ENCODE data around the gene UBR4.

UBR4 gene

DNA sequence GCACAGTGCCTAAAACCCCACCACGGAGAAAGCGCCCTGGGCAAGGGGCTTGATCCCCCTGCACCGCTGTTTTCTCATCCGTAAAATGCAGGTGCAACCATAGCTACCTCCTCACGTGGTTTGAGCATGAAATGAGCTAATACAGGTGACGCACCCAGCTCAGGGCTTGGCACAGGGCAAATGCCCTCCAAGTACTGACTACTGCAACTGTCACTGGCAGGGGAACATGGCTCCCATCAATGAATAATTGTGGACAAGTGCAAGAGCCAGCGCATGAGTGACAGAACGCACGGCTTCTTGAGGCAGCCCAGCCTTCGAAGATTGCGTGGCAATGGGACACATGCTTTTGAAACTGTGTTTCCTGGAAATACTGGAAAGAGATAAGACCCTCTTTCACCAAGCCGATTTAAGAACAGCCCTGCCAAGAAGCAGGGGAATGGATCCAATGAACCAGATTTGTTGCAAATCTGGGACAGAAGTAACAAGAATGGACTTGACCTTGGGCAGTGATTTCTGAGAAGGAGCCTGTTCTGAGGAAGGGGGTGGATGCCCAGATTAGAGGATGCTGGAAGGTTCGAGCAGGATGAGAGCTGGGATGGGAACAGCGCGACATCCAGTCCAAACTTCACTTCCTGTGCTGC lies 160.8 kb downstream of the UBR4 start:
- Histone ChIP-seq H4K20me1 (ENCODE audit: insufficient read depth, low read length) (no peaks in the 10 kb centered on the region), H2AFZ (ENCODE audit: low read depth, low read length) (no peak overlapping the region), H3K9me3 (ENCODE audit: insufficient read depth, low read length, severe bottlenecking) (no peaks in the 10 kb centered on the region), H3K9ac (ENCODE audit: low read depth, low read length) (no peak overlapping the region), H3K4me1 (ENCODE audit: insufficient read depth, low read length) (no peaks in the 10 kb centered on the region), H3K4me3 (ENCODE audit: low read depth in 1 of 2, low read length in 2 of 2) (no peak overlapping the region), H3K79me2 (ENCODE audit: insufficient read depth, low read length) (no peaks in the 10 kb centered on the region), H3K27ac (ENCODE audit: low read length) (no peak overlapping the region), H3K27me3 (ENCODE audit: insufficient read depth, low read length, poor library complexity) (peaks cover 3% of the 10 kb centered on the region), H3K36me3 (ENCODE audit: insufficient read depth, low read length) (no peaks in the 10 kb centered on the region), H3K4me2 (ENCODE audit: insufficient read depth, low read length) (no peak overlapping the region)
- DNase-seq: no peak
- ATAC-seq (ENCODE audit: insufficient read depth, low read depth): no peak
- TF ChIP-seq, protein P1, sequence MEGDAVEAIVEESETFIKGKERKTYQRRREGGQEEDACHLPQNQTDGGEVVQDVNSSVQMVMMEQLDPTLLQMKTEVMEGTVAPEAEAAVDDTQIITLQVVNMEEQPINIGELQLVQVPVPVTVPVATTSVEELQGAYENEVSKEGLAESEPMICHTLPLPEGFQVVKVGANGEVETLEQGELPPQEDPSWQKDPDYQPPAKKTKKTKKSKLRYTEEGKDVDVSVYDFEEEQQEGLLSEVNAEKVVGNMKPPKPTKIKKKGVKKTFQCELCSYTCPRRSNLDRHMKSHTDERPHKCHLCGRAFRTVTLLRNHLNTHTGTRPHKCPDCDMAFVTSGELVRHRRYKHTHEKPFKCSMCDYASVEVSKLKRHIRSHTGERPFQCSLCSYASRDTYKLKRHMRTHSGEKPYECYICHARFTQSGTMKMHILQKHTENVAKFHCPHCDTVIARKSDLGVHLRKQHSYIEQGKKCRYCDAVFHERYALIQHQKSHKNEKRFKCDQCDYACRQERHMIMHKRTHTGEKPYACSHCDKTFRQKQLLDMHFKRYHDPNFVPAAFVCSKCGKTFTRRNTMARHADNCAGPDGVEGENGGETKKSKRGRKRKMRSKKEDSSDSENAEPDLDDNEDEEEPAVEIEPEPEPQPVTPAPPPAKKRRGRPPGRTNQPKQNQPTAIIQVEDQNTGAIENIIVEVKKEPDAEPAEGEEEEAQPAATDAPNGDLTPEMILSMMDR (IDR thresholded peaks at IDR 0.05; ENCODE audit: borderline replicate concordance, extremely low read depth, low read length, poor library complexity, severe bottlenecking): no peak
- TF ChIP-seq EZH2 (IDR thresholded peaks at IDR 0.05; ENCODE audit: borderline replicate concordance, low read depth, low read length, severe bottlenecking): no peak

DNA sequence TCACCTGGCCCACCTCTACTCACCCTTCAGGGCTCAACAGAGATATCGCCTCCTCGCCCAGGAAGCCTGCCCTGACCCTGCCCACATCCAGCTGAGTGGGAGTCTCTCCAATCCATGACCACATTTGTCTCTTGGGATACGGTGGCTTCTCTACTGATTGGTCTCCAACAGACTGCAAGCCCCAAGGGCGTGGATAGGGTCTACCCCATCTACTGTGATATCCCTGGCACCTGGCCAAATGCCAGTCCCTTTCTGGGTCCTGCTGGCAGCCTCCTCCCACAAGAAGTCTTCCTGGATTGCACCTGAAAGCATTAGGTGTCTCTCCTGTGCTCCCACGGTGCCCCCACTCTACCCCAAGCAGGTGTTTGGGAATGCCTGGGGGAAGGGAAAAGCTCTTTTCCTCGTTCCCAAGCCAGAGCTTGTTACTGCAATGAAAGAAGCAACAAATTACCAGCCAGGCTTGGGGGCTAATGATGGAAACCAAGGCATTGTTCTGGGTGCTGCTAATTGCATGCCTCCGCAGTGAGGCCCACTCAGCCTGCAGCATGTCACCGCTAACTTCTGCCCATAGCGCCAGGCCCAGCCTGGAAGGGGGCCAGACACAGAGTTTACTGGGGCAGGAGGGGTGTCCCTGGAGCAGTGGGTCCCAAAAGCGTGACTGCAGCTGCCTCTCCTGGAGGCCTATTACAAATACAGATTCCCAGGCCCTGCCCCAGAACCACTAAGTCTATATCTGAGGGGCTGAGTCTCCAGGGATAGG lies 162.9 kb downstream of the UBR4 start:
- peaks cover 2% of the 10 kb centered on the region for H3K27me3 ChIP-seq (ENCODE audit: insufficient read depth, low read length, poor library complexity)
- H3K27ac ChIP-seq (ENCODE audit: low read length): no peak overlapping the region
- H2AFZ ChIP-seq (ENCODE audit: low read depth, low read length): no peak overlapping the region
- no peaks in the 10 kb centered on the region for H3K36me3 ChIP-seq (ENCODE audit: insufficient read depth, low read length)
- ATAC-seq (ENCODE audit: insufficient read depth, low read depth) (no peak), DNase-seq (no peak)
- no peak overlapping the region for H3K9ac ChIP-seq (ENCODE audit: low read depth, low read length)
- H3K4me1 ChIP-seq (ENCODE audit: insufficient read depth, low read length): no peaks in the 10 kb centered on the region
- TF ChIP-seq, protein P1 (IDR thresholded peaks at IDR 0.05; ENCODE audit: borderline replicate concordance, extremely low read depth, low read length, poor library complexity, severe bottlenecking): no peak
- no peak overlapping the region for H3K4me3 ChIP-seq (ENCODE audit: low read depth in 1 of 2, low read length in 2 of 2)
- no peaks in the 10 kb centered on the region for H3K9me3 ChIP-seq (ENCODE audit: insufficient read depth, low read length, severe bottlenecking)
- no peaks in the 10 kb centered on the region for H3K79me2 ChIP-seq (ENCODE audit: insufficient read depth, low read length)
- H4K20me1 ChIP-seq (ENCODE audit: insufficient read depth, low read length): no peaks in the 10 kb centered on the region
- no peak overlapping the region for H3K4me2 ChIP-seq (ENCODE audit: insufficient read depth, low read length)

DNA sequence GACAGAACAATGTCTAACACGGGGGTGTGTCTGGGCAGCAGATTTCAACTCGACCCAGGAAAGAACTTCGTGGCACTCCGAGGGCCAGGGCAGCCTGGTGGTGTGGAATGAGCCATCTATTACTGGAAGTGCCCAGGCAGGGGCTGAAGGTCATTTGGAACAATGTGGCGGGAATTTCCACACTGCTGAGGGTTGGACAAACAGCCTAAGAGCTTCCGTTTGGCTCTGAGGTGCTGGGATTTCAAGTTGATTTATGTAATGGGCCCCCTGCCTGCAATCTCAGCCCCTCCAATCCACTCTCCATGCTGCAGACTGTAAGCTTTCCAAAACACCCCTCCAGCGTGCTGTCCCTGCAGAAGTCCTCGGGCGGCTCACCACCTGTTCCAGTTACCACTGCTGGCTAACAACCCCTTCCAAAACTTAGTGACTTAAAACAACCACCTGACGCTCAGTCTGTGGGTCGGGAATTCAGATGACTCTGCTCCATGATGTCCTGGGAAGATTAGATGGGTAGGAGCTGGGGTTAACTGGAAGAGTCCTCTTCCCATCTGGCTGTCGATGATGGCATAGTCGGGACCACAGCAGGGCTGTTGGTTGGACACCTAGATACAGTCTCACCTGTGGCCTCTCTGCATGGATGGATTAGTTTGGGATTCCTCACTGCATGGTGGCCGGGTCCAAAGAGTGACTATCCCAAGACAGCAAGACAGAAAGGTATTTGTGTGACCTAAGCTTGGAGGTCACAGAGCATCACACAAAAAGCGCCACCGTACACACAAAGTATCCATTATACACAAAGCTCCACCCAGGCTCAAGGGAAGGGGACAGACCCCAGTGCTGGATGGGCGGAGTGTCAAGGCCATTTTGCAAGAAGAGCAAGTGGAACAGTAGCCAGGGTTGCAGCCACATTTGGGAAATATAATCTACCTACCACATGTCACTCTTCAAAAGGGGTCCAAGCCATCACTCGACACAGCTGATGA lies 163.9 kb downstream of the UBR4 start:
- H3K4me2 ChIP-seq (ENCODE audit: insufficient read depth, low read length): no peak overlapping the region
- ATAC-seq (ENCODE audit: insufficient read depth, low read depth) (no peak), DNase-seq (no peak)
- no peaks in the 10 kb centered on the region for H3K9me3 ChIP-seq (ENCODE audit: insufficient read depth, low read length, severe bottlenecking)
- no peaks in the 10 kb centered on the region for H3K79me2 ChIP-seq (ENCODE audit: insufficient read depth, low read length)
- no peaks in the 10 kb centered on the region for H3K4me1 ChIP-seq (ENCODE audit: insufficient read depth, low read length)
- H3K27me3 ChIP-seq (ENCODE audit: insufficient read depth, low read length, poor library complexity): peaks cover 6% of the 10 kb centered on the region
- no peak for TF ChIP-seq EZH2 (IDR thresholded peaks at IDR 0.05; ENCODE audit: borderline replicate concordance, low read depth, low read length, severe bottlenecking)
- TF ChIP-seq, protein P1 (IDR thresholded peaks at IDR 0.05; ENCODE audit: borderline replicate concordance, extremely low read depth, low read length, poor library complexity, severe bottlenecking): no peak
- no peak overlapping the region for H2AFZ ChIP-seq (ENCODE audit: low read depth, low read length)
- no peak overlapping the region for H3K27ac ChIP-seq (ENCODE audit: low read length)
- no peak overlapping the region for H3K4me3 ChIP-seq (ENCODE audit: low read depth in 1 of 2, low read length in 2 of 2)
- no peaks in the 10 kb centered on the region for H4K20me1 ChIP-seq (ENCODE audit: insufficient read depth, low read length)
- no peaks in the 10 kb centered on the region for H3K36me3 ChIP-seq (ENCODE audit: insufficient read depth, low read length)
- H3K9ac ChIP-seq (ENCODE audit: low read depth, low read length): no peak overlapping the region
